AG10803 (cell line): Measurements from ENCODE around the gene FAM107B.
A peak's percentile ranks its signal among the peaks of the same experiment; 100 is the strongest.

Source experiments
- DNase-seq: peaks from one replicate; pipeline ENCODE4 v3.0.0; 2010; ENCODE audit warnings: low read depth
- H3K4me3 ChIP-seq: 2 replicates; pipeline ENCODE4 v1.5.1; 2011; ENCODE audit warnings: mild to moderate bottlenecking, low read length, control low read depth
- TF ChIP-seq, protein P1 (sequence below): conservative IDR thresholded peaks from 2 replicates; pipeline ENCODE4 v1.5.1; 2011; ENCODE audit warnings: mild to moderate bottlenecking, low read length, control low read depth, inconsistent platforms

Gene FAM107B

DNA sequence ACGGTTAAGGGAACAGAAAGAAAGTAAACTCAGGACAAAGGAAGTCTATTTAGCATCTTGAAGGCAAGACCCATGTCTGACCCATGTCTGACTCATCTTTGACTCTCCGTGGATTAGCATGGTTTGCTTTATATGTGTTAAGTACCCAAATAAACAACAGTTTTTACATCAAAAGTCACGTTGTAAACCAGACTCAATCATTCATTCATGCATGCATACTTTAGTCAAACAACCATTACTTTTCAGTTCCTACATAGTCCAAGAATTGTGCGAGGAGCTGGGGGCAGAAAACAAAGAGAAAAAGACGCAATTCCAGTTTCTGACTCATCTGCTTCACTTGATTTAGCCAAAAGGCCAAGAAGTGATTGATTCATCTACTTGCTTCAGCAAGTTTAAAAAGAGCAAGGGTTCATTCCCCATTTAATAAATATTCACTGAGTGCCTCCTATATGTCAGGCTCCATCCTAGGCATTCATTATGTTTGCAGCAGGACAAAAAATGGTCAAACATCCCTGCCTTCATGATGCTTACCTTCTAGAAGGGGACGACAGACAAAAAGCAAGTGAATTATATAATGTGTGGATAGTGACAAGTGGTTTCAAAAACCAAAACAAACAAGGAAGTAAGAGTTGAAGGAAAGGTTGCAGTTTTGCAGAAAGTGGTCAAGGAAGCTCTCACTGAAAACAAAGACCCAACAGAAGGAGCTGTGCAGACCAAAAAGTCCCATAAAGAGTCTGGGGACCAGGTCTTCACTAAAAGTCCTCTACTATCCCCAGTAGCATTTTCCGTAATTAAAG lies 116.2 kb downstream of the FAM107B start:
- H3K4me3 ChIP-seq, result no peak overlapping the region
- peak; percentile 28 for DNase-seq
- TF ChIP-seq, protein P1, sequence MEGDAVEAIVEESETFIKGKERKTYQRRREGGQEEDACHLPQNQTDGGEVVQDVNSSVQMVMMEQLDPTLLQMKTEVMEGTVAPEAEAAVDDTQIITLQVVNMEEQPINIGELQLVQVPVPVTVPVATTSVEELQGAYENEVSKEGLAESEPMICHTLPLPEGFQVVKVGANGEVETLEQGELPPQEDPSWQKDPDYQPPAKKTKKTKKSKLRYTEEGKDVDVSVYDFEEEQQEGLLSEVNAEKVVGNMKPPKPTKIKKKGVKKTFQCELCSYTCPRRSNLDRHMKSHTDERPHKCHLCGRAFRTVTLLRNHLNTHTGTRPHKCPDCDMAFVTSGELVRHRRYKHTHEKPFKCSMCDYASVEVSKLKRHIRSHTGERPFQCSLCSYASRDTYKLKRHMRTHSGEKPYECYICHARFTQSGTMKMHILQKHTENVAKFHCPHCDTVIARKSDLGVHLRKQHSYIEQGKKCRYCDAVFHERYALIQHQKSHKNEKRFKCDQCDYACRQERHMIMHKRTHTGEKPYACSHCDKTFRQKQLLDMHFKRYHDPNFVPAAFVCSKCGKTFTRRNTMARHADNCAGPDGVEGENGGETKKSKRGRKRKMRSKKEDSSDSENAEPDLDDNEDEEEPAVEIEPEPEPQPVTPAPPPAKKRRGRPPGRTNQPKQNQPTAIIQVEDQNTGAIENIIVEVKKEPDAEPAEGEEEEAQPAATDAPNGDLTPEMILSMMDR, result no peak

DNA sequence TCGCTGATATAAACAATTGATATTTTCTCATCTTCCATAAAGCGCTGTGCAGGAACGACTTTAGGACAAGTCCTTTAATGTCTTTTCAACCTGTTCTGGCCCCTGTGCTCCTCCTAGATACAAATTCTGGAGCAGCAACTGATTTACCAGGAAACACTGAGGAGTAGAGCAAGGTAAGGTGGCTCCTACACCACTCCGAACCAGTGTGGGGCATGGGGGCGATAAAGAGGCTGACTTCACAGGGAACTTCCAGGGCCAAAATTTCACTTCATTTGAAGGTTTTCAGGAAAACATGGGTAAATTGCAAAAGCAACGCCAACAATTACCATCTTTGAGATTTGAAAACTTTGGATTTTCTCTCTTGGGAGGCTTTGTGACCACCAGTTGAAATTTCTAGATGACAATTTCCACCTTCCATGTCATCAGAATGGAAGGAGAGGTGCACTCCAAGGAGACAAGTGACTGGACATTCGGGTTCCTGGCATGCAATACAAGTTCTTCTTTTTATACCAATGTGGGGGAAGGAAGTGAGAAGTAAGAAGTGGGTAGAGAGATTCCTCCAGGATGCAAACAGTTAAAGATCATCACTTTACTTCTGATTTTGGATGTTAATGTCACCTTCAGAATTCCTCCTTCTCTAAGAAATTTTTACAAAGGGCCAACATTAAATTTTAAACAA lies 118.5 kb downstream of the FAM107B start:
- no peak overlapping the region for H3K4me3 ChIP-seq
- TF ChIP-seq, protein P1, result no peak
- no peak for DNase-seq

DNA sequence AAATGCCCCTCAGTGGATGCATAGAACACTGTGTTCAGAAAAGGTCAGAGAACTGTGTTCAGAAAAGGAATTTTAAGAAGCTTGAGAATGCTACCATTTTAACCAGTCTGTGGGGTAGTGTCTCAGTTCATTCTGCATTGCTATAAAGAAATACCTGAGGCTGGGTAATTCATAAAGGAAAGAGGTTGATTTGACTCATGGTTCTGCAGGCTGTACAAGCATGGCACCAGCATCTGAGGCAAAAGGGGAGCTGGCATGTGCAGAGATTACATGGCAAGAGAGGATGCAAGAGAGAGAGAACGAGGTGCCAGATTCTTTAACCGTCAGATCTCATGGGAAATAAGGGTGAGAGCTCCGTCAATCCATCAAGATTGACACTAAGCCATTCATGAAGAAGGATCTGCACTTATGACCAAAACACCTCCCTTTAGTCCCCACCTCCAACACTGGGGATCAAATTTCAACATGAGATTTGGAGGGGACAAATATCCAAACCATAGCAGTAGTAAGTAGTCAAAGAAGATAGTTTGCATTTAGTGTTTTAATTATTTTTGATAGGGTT lies 119.8 kb downstream of the FAM107B start:
- TF ChIP-seq, protein P1, result no peak
- no peak overlapping the region for H3K4me3 ChIP-seq
- DNase-seq, result no peak

DNA sequence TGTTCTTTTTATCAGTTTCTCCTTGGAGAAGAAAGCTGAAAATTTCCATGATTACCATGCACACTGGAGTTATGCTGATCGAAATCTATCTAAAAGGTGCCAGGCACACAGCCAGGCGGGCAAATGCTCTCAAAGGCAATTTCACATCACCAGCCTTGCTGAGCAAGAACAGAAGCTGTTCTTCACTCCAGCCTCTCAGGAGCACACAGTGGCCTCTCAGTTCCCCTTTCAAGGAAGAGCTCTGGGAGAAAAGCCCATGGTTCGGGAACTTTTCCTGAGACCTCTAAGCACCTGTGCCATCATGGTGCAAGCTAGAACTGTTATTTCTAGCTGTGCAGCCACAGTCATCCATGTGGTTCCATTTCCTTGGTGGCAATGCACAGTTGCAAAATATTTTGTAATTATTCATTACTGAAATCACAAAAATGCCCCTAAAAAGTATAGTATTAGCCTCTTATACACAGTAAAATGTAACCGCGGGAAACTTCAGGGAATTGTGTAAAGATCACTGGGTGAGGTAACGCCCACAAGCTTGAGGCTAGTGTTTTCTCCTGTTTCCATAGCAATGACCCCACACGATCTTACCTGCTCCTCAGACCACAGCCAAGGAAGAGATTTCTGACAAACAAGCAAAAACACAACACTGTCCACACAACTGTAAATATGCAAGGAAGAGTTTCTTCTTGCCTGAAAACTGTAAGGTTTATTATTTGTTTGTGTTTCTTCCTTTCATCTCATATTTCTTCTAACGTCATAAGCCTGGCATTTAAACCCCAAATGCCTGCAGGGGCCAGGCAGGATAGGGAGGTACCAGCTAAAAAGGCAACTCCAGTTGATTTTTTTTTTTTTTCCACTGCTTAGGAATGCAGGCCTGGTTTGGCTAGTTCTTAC lies 121.2 kb downstream of the FAM107B start:
- no peak overlapping the region for H3K4me3 ChIP-seq
- TF ChIP-seq, protein P1, result no peak
- DNase-seq, result peak; percentile 86

DNA sequence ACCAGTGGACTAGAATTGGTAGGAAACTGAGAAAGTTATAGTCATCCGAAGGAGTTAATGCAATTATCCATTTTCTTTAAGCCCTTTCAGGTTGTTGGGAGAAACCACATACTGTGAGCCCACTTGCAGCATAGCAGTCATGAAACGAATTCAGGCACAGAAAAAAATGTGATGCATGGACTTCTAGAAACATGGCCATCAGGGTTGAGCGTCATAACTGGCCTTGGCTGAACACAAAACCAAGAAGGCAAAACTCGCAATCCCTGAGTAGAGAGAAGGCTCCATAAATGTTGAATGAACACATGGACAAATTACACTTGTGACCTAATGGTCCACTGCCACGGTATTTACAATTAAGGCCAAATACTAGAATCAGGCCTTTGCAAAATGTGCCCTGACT lies 121.9 kb downstream of the FAM107B start:
- TF ChIP-seq, protein P1, result no peak
- DNase-seq, result no peak
- H3K4me3 ChIP-seq, result no peak overlapping the region

DNA sequence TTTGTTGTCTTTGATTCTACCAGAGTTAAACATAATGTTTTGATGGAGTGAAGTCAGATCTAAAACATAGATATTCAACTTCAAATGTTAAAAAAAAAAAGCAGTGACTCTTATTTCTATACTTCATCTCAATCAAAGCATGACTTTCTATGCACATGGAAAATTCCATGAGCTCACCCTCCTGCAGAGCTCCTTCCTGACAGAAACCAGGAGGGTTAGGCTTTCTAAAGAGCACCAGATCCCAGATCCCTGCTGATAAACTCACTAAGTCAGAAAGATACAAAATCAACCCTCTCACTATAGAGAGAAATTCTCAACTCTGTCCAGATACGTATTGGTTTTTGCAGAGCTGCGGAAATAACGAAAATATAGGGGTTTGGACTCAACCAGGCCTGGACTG lies 122.6 kb downstream of the FAM107B start:
- no peak for DNase-seq
- H3K4me3 ChIP-seq, result no peak overlapping the region
- TF ChIP-seq, protein P1, result no peak
